Epithelial cell of esophagus (primary cell): Measurements from ENCODE around the gene DPP6.

Experiments used
- DNase-seq: peaks from one replicate; pipeline ENCODE4 v3.0.0; 2010; ENCODE audit warnings: low read depth
- H3K4me3 ChIP-seq: 2 replicates; pipeline ENCODE4 v1.5.1; 2011; ENCODE audit warnings: mild to moderate bottlenecking, low read length, control low read depth
- TF ChIP-seq, protein P1 (sequence below): IDR thresholded peaks from 2 replicates; pipeline ENCODE4 v1.5.1; 2011; ENCODE audit warnings: low read depth, mild to moderate bottlenecking, low read length, control low read depth, inconsistent platforms; ENCODE audit not compliant: insufficient read depth; ENCODE audit errors: missing control alignments

The DPP6 gene

DNA sequence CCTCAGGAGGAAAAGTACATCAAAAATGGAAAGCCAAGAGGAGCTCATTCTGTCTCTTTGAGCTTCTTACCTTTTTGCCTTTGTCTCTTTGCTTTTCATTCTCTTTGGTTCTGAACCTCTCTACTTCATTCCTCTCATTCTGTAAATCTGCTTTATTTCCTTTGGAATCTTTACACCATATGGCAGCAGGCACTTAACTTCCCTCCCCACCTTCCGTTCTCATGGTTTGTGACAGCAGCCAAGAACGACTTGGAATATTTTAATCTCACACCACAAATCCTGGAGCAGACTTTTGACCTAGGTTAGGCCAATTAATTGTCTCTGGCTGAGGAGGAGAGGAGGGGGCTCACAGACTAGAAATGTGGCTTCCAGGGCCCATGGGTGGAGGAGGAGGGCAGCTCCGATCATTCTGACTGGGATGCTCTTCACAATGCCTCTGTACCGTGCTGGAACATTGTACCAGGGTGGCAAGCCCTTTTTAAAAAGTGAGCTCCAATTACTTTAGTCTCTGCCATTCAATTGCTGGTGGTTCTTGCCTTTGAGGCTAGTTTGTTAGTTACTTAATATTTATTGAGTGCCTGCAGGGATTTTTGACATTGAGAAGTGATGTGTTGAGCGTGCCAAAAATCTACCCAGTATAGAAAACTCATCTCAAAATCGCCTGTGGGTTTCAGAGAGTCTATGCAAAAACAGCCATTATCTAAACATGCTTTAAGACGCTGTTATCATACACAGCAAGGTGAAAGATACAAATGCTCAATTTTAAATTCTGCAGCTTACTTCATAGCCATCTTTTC, 386.6 kb downstream of the DPP6 start:
- TF ChIP-seq, protein P1, sequence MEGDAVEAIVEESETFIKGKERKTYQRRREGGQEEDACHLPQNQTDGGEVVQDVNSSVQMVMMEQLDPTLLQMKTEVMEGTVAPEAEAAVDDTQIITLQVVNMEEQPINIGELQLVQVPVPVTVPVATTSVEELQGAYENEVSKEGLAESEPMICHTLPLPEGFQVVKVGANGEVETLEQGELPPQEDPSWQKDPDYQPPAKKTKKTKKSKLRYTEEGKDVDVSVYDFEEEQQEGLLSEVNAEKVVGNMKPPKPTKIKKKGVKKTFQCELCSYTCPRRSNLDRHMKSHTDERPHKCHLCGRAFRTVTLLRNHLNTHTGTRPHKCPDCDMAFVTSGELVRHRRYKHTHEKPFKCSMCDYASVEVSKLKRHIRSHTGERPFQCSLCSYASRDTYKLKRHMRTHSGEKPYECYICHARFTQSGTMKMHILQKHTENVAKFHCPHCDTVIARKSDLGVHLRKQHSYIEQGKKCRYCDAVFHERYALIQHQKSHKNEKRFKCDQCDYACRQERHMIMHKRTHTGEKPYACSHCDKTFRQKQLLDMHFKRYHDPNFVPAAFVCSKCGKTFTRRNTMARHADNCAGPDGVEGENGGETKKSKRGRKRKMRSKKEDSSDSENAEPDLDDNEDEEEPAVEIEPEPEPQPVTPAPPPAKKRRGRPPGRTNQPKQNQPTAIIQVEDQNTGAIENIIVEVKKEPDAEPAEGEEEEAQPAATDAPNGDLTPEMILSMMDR: no peak
- H3K4me3 ChIP-seq: no peak overlapping the region
- DNase-seq: no peak

DNA sequence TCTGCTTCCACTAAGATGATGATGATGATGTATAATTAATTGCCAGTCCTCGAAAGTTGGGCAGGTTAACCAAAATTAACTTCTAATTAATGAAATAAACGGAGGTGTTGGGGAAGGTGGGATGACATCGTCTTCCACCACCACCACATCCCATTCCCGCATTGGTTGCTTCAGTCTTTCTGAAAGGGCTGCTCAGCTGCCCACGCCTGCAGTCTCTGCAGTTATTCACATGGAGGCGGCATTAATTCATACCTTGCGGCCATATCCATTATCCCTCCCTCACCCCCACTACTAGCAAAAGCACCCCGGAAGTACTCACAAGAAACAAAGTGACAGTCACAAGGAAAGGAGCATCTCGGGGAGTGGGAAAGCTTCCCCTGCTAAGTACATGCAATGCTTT, 387.9 kb downstream of the DPP6 start:
- no peak overlapping the region for H3K4me3 ChIP-seq
- DNase-seq: no peak
- TF ChIP-seq, protein P1: no peak

DNA sequence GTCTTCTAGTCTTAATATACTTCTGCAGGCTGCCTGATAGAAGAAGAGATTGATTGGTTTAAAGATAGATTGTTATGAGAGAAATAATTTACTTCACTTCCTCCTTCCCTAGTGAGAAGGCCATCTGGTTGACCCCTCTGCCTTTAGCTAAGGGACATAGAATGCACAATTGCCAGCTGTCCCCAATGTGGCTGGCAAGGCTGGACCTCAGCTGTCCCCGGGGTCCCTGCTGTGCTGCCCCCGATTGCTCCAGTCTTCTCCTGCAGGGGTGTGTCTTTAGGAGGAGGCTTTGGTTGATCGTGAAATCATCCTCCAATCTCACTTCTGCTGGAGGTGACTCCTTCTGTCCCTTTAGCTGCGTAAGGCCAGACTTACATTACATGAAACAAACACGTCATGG, 388.5 kb downstream of the DPP6 start:
- H3K4me3 ChIP-seq: no peak overlapping the region
- TF ChIP-seq, protein P1: no peak
- no peak for DNase-seq

DNA sequence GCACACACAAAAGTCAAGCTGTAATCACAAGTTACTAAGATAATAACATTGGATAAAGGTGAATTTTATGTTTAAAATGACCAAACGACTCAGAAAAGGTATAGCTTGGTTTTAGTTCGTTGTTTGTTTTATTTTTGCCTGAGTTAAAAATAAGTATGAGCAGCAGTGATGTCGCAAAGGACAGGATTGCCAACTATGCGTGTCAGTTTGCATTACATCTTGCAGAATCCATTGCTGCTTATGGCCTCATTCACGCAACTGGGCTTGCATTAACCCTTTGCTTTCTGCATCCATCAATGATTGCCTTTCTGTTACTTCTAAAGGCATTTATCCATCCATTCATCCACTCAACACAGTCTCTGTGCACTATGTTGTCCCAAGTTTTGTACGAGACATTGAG, 389.6 kb downstream of the DPP6 start:
- no peak overlapping the region for H3K4me3 ChIP-seq
- TF ChIP-seq, protein P1: no peak
- no peak for DNase-seq

DNA sequence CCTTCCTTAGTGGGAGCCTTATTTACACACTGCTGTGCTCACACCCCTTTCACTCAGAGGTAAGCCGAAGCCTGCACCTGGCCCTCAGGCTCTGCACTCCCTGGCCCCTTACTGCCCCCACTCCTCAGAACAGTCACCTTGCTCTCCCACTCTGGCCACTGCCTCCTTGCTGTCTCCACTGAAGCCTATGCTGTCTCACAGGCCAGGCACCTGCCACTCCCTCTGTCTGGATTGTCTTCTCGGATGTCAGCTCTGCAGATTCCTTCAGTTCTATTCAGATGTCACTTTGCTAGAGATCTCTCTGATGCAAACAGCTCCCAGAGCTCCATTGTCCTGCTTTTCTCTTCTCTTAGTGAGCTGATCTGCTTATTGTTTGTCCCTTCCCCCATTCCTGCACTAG, 390.7 kb downstream of the DPP6 start:
- TF ChIP-seq, protein P1: no peak
- H3K4me3 ChIP-seq: no peak overlapping the region
- DNase-seq: no peak

DNA sequence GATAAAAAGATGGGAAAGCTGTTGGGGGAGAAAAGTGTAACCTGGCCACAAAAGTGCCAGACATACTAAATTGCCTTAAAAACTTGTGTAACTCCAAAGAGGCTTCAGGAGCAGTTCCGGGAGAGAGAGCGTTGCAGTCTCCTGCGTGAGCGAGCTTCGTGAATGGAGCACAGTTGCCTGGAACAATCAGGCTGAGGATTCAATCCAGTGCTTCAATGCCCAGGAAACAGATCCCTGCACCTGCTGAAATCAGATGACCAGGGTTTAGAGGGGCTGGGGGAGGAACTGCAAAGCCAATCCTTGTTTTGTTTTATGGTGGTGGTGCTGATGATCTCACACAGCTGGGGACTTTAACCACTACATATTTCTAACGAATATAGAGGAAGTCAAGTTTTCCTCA, 398.3 kb downstream of the DPP6 start:
- no peak overlapping the region for H3K4me3 ChIP-seq
- no peak for DNase-seq
- TF ChIP-seq, protein P1: no peak
